ENCODE measurements around the gene NPAS4. TPM values are rescaled to one million over a fixed set of nuclear protein-coding genes. Genes with fewer than 3 reads are reported as not detected.

NPAS4 gene
- total and polyA plus RNA-seq, 2 of the 13 experiments (the other 11 are each of a cell fraction or from before 2014, with no cell fraction given) = not detected

DNA sequence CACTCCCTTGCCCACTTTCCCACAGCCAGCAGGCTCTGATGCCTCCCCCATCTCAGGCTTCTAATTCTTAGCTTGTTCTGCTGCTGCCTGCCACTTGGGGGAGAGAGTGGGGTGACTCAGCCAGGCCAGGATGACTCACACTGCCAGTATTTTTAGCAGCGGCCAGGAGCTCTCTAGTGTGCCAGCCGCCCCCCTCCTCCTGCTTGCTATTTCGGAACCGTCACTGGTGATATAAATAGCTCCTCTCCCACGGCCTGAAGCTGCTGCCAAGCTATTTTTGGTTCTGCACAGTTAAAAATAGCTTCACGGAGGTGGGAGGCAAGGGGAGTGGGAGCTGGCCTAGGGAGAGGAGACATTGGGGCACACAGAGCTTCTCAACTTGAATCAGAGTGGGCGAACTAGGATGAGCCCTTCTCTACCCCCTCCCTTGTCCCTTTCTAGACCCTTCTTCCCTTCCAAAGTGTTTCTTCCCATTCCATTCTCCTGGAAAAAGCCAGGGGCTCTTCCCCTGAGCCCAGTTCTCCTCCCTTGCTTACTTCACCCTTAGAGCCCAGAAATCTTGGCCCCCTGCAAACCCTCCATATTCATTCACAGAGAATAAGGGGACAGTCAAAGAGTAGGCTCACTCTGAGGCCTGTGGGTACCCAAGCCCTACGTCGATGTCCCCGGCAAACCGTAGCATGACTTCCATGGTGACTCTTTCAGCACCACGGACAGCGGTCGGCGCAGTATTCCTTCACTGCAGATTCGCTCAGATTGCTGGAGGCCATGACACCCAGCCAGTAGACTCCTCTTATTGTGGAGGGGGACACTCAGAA lies 2.5 kb upstream of the NPAS4 start (continued):
- TF ChIP-seq, protein P1, sequence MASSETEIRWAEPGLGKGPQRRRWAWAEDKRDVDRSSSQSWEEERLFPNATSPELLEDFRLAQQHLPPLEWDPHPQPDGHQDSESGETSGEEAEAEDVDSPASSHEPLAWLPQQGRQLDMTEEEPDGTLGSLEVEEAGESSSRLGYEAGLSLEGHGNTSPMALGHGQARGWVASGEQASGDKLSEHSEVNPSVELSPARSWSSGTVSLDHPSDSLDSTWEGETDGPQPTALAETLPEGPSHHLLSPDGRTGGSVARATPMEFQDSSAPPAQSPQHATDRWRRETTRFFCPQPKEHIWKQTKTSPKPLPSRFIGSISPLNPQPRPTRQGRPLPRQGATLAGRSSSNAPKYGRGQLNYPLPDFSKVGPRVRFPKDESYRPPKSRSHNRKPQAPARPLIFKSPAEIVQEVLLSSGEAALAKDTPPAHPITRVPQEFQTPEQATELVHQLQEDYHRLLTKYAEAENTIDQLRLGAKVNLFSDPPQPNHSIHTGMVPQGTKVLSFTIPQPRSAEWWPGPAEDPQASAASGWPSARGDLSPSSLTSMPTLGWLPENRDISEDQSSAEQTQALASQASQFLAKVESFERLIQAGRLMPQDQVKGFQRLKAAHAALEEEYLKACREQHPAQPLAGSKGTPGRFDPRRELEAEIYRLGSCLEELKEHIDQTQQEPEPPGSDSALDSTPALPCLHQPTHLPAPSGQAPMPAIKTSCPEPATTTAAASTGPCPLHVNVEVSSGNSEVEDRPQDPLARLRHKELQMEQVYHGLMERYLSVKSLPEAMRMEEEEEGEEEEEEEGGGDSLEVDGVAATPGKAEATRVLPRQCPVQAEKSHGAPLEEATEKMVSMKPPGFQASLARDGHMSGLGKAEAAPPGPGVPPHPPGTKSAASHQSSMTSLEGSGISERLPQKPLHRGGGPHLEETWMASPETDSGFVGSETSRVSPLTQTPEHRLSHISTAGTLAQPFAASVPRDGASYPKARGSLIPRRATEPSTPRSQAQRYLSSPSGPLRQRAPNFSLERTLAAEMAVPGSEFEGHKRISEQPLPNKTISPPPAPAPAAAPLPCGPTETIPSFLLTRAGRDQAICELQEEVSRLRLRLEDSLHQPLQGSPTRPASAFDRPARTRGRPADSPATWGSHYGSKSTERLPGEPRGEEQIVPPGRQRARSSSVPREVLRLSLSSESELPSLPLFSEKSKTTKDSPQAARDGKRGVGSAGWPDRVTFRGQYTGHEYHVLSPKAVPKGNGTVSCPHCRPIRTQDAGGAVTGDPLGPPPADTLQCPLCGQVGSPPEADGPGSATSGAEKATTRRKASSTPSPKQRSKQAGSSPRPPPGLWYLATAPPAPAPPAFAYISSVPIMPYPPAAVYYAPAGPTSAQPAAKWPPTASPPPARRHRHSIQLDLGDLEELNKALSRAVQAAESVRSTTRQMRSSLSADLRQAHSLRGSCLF (CRISPR knock-in tag; IDR thresholded peaks at IDR 0.05; ENCODE audit: borderline replicate concordance) = peak; percentile 87
- TF ChIP-seq, protein P2, sequence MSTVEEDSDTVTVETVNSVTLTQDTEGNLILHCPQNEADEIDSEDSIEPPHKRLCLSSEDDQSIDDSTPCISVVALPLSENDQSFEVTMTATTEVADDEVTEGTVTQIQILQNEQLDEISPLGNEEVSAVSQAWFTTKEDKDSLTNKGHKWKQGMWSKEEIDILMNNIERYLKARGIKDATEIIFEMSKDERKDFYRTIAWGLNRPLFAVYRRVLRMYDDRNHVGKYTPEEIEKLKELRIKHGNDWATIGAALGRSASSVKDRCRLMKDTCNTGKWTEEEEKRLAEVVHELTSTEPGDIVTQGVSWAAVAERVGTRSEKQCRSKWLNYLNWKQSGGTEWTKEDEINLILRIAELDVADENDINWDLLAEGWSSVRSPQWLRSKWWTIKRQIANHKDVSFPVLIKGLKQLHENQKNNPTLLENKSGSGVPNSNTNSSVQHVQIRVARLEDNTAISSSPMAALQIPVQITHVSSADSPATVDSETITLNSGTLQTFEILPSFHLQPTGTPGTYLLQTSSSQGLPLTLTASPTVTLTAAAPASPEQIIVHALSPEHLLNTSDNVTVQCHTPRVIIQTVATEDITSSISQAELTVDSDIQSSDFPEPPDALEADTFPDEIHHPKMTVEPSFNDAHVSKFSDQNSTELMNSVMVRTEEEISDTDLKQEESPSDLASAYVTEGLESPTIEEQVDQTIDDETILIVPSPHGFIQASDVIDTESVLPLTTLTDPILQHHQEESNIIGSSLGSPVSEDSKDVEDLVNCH (CRISPR knock-in tag; IDR thresholded peaks at IDR 0.05) = no peak

DNA sequence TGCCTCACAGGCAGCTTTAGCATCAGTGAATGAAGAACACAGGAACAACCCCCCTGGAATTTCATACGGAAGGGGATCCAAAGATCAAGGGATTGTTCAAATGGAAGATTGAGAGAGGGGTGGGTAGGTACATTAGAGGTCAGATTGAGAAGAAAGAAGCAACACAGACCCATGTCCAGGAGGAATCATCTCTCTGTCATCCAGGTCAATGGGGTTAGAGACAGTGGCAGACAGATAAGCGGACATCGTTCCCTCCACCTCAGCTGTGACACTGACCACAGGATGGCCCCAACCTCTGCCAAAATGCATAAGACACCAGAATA lies 1.9 kb upstream of the NPAS4 start:
- no peaks in the 10 kb centered on the region for H3K4me1 ChIP-seq (ENCODE audit: insufficient read depth, low read length)
- H3K9me3 ChIP-seq (ENCODE audit: low read length) = no peaks in the 10 kb centered on the region
- BruUV-seq (replicated peaks) = no TSS peak
- no peaks in the 10 kb centered on the region for H3K79me2 ChIP-seq (ENCODE audit: insufficient read depth, low read length)
- H3K9ac ChIP-seq (ENCODE audit: insufficient read depth, low read depth, low read length) = no peak overlapping the region
- CTCF ChIA-PET (ENCODE audit: low intra/inter-chr PET ratio, low total read pairs) = no interaction called here
- intact Hi-C loops (cut with micrococcal nuclease; ENCODE audit: unreplicated experiment) (no loop called here), in situ Hi-C loops (cut with HindIII; ENCODE audit: extremely low pct_ligation_motif_present, low pct_unique_long_range_greater_than_20kb) (loop anchor here (25.0 kb wide), 1 partner anchor 418 kb away; the partner anchor contains the start of gene RCE1)
- no peak overlapping the region for H2AFZ ChIP-seq (ENCODE audit: low read length)
- H3K4me2 ChIP-seq (ENCODE audit: low read depth, low read length) = no peak overlapping the region
- no peaks in the 10 kb centered on the region for H3K36me3 ChIP-seq (replicated peaks in 1 of 2; ENCODE audit: control insufficient read depth in 1 of 2, insufficient read depth in 2 of 2, low read length in 2 of 2)
- H3K27me3 ChIP-seq (ENCODE audit: control insufficient read depth in 1 of 2, insufficient read depth in 2 of 2, low read length in 2 of 2) = peaks cover 0 to 8% of the 10 kb centered on the region in 2 experiments; a peak in 1 of 5 replicates
- WGBS (ENCODE audit: low lambda C conversion rate) = 80% methylated on average over 3 of the region's 3 CpGs
- peaks cover 15% of the 10 kb centered on the region; the same call in 1 of the 2 replicates for H4K20me1 ChIP-seq (ENCODE audit: insufficient read depth, low read length)
- DNase-seq (ENCODE audit: low spot score) (no peak), ATAC-seq (no peak), FAIRE-seq (no peak)
- H3K4me3 ChIP-seq (replicated peaks in 1 of 3; ENCODE audit: insufficient read depth in 1 of 3, low read depth in 2 of 3, low read length in 3 of 3) = no peak overlapping the region
- H3K27ac ChIP-seq (ENCODE audit: extremely low read length, insufficient read depth, low read length) = no peak overlapping the region
- POLR2A ChIA-PET = no interaction called here
- TF ChIP-seq, protein P3, sequence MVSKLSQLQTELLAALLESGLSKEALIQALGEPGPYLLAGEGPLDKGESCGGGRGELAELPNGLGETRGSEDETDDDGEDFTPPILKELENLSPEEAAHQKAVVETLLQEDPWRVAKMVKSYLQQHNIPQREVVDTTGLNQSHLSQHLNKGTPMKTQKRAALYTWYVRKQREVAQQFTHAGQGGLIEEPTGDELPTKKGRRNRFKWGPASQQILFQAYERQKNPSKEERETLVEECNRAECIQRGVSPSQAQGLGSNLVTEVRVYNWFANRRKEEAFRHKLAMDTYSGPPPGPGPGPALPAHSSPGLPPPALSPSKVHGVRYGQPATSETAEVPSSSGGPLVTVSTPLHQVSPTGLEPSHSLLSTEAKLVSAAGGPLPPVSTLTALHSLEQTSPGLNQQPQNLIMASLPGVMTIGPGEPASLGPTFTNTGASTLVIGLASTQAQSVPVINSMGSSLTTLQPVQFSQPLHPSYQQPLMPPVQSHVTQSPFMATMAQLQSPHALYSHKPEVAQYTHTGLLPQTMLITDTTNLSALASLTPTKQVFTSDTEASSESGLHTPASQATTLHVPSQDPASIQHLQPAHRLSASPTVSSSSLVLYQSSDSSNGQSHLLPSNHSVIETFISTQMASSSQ (IDR thresholded peaks at IDR 0.05; ENCODE audit: low read depth) = no peak
- TF ChIP-seq, protein P3 (CRISPR knock-in tag; IDR thresholded peaks at IDR 0.05; ENCODE audit: borderline replicate concordance) = no peak
- TF ChIP-seq, protein P4, sequence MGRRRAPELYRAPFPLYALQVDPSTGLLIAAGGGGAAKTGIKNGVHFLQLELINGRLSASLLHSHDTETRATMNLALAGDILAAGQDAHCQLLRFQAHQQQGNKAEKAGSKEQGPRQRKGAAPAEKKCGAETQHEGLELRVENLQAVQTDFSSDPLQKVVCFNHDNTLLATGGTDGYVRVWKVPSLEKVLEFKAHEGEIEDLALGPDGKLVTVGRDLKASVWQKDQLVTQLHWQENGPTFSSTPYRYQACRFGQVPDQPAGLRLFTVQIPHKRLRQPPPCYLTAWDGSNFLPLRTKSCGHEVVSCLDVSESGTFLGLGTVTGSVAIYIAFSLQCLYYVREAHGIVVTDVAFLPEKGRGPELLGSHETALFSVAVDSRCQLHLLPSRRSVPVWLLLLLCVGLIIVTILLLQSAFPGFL (CRISPR knock-in tag; IDR thresholded peaks at IDR 0.05) = 0 out of 2 replicates have a peak, but pooled peaks have one; percentile 9
- TF ChIP-seq MTF2 (CRISPR knock-in tag; IDR thresholded peaks at IDR 0.05; ENCODE audit: borderline replicate concordance) (no peak), RARG (CRISPR knock-in tag; IDR thresholded peaks at IDR 0.05; ENCODE audit: low read depth) (no peak)

All from HepG2 (cell line).